ENCODE results near the gene NPHS1. TPM values are rescaled to one million over a fixed set of nuclear protein-coding genes. Genes with fewer than 3 reads are reported as not detected.
A peak's percentile ranks its signal among the peaks of the same experiment; 100 is the strongest.
"Not testable (repeated sequence)": the region's sequence is repeated elsewhere in the genome, so short reads cannot be mapped to it uniquely, and the experiment has no call there.

The NPHS1 gene
- total and polyA plus RNA-seq, 2 donors, result 0.34 to 2.4 TPM

- Histone ChIP-seq H3K4me3 (ENCODE audit: low read length in 2 of 2) (no peak overlapping the region), H3K36me3 (ENCODE audit: control insufficient read depth in 2 of 2, insufficient read depth in 2 of 2, low read length in 1 of 2) (peaks cover 0 to 5% of the 10 kb centered on the region in 2 donors), H3K9me3 (ENCODE audit: control insufficient read depth in 2 of 2, insufficient read depth in 1 of 2, low read length in 1 of 2) (no peaks in the 10 kb centered on the region), H3K27me3 (ENCODE audit: control insufficient read depth in 2 of 2, insufficient read depth in 1 of 2, low read length in 1 of 2) (peaks cover 0 to 20% of the 10 kb centered on the region in 2 donors), H3K27ac (ENCODE audit: low read depth in 1 of 2, low read length in 1 of 2) (no peak overlapping the region), H3K4me1 (ENCODE audit: control insufficient read depth in 2 of 2, insufficient read depth in 2 of 2, low read length in 2 of 2) (peaks cover 0 to 2% of the 10 kb centered on the region in 2 donors)
- DNase-seq (ENCODE audit: low read depth in 6 of 9, low spot score in 9 of 9), result peak in 5 of 9 donors; percentile 60 to 89 (median 78)
- 46% methylated on average over 8 of the region's 8 CpGs for WGBS
These were observed 30.0 kb upstream of the NPHS1 start for GRCh38 chr19:35882114-35882832.

DNA sequence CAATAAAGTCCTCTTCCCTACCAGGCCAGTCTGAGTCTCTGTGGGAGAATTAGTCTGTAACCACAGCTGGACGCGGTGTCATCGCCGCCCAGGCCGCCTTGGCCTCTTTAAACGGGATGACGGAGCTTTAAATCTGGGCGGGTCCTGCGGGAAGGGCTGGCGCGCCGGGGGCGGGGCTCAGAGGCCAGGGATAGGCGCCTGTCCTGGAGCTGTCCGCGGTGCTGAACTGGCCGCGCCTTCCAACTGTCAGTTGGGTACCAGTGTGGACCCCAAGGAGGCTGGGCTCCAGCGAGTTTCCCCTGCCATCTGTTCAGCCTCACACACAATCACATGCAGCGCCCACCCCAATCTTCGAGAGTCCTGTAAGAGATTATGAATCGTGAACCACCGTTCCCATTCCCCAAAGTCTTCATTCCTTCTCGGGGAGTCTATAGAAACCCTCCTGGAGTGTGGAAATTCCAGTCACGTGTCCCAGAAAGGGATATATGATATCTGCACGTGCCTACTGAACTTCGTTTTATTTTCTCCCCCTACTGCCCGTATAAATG, 27.5 kb upstream of the NPHS1 start:
- peaks cover 0 to 20% of the 10 kb centered on the region in 2 donors for H3K27me3 ChIP-seq (ENCODE audit: control insufficient read depth in 2 of 2, insufficient read depth in 1 of 2, low read length in 1 of 2)
- WGBS, result 4% methylated on average over 28 of the region's 28 CpGs
- DNase-seq (ENCODE audit: low read depth in 6 of 9, low spot score in 9 of 9), result peak in 5 of 9 donors; percentile 48 to 79 (median 71)
- H3K27ac ChIP-seq (ENCODE audit: low read depth in 1 of 2, low read length in 1 of 2), result no peak overlapping the region
- H3K9me3 ChIP-seq (ENCODE audit: control insufficient read depth in 2 of 2, insufficient read depth in 1 of 2, low read length in 1 of 2), result no peaks in the 10 kb centered on the region
- H3K36me3 ChIP-seq (ENCODE audit: control insufficient read depth in 2 of 2, insufficient read depth in 2 of 2, low read length in 1 of 2), result no peaks in the 10 kb centered on the region
- peaks cover 0 to 2% of the 10 kb centered on the region in 2 donors for H3K4me1 ChIP-seq (ENCODE audit: control insufficient read depth in 2 of 2, insufficient read depth in 2 of 2, low read length in 2 of 2)
- H3K4me3 ChIP-seq (ENCODE audit: low read length in 2 of 2), result no peak overlapping the region

- no peak overlapping the region for H3K4me3 ChIP-seq (ENCODE audit: low read length in 2 of 2)
- peaks cover 0 to 22% of the 10 kb centered on the region in 2 donors for H3K27me3 ChIP-seq (ENCODE audit: control insufficient read depth in 2 of 2, insufficient read depth in 1 of 2, low read length in 1 of 2)
- 55% methylated on average over 23 of the region's 23 CpGs for WGBS
- H3K27ac ChIP-seq (ENCODE audit: low read depth in 1 of 2, low read length in 1 of 2), result no peak overlapping the region
- H3K4me1 ChIP-seq (ENCODE audit: control insufficient read depth in 2 of 2, insufficient read depth in 2 of 2, low read length in 2 of 2), result peaks cover 0 to 2% of the 10 kb centered on the region in 2 donors
- H3K36me3 ChIP-seq (ENCODE audit: control insufficient read depth in 2 of 2, insufficient read depth in 2 of 2, low read length in 1 of 2), result no peaks in the 10 kb centered on the region
- no peaks in the 10 kb centered on the region for H3K9me3 ChIP-seq (ENCODE audit: control insufficient read depth in 2 of 2, insufficient read depth in 1 of 2, low read length in 1 of 2)
- no peak for DNase-seq (ENCODE audit: low read depth in 6 of 9, low spot score in 9 of 9)
These were observed 26.8 kb upstream of the NPHS1 start for GRCh38 chr19:35879068-35879467.

- Histone ChIP-seq H3K27me3 (ENCODE audit: control insufficient read depth in 2 of 2, insufficient read depth in 1 of 2, low read length in 1 of 2) (peaks cover 4 to 38% of the 10 kb centered on the region in 2 donors), H3K4me1 (ENCODE audit: control insufficient read depth in 2 of 2, insufficient read depth in 2 of 2, low read length in 2 of 2) (peaks cover 4 to 5% of the 10 kb centered on the region in 2 donors), H3K27ac (ENCODE audit: low read depth in 1 of 2, low read length in 1 of 2) (no peak overlapping the region), H3K4me3 (ENCODE audit: low read length in 2 of 2) (no peak overlapping the region), H3K9me3 (ENCODE audit: control insufficient read depth in 2 of 2, insufficient read depth in 1 of 2, low read length in 1 of 2) (no peaks in the 10 kb centered on the region), H3K36me3 (ENCODE audit: control insufficient read depth in 2 of 2, insufficient read depth in 2 of 2, low read length in 1 of 2) (no peaks in the 10 kb centered on the region)
- 95% methylated on average over 32 of the region's 32 CpGs for WGBS
- DNase-seq (ENCODE audit: low read depth in 6 of 9, low spot score in 9 of 9), result no peak
These were observed 22.2 kb upstream of the NPHS1 start for GRCh38 chr19:35874392-35874930.

DNA sequence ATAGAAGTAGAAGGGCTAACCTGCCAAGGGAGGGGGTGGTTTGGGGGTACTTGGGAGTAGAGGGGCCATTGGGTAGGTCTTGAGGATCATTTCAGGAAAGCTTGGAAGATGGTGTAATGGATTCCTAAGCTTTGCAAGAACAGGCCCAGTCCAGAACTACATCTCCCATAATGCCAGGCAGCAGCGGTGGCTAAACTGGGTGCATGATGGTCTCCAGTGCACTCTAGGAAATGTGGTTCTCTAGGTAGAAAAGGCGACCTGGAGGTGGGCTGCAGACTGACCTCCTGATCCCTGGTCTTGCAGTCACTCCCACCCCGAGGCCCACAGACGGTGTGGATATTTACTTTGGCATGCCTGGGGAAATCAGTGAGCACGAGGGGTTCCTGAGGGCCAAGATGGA, 19.9 kb upstream of the NPHS1 start:
- Histone ChIP-seq H3K36me3 (ENCODE audit: control insufficient read depth in 2 of 2, insufficient read depth in 2 of 2, low read length in 1 of 2) (no peaks in the 10 kb centered on the region), H3K27ac (ENCODE audit: low read depth in 1 of 2, low read length in 1 of 2) (no peak overlapping the region), H3K4me1 (ENCODE audit: control insufficient read depth in 2 of 2, insufficient read depth in 2 of 2, low read length in 2 of 2) (peaks cover 6 to 12% of the 10 kb centered on the region in 2 donors), H3K9me3 (ENCODE audit: control insufficient read depth in 2 of 2, insufficient read depth in 1 of 2, low read length in 1 of 2) (no peaks in the 10 kb centered on the region), H3K4me3 (ENCODE audit: low read length in 2 of 2) (no peak overlapping the region), H3K27me3 (ENCODE audit: control insufficient read depth in 2 of 2, insufficient read depth in 1 of 2, low read length in 1 of 2) (peaks cover 19 to 47% of the 10 kb centered on the region in 2 donors)
- 91% methylated on average over 5 of the region's 5 CpGs for WGBS
- no peak for DNase-seq (ENCODE audit: low read depth in 6 of 9, low spot score in 9 of 9)

DNA sequence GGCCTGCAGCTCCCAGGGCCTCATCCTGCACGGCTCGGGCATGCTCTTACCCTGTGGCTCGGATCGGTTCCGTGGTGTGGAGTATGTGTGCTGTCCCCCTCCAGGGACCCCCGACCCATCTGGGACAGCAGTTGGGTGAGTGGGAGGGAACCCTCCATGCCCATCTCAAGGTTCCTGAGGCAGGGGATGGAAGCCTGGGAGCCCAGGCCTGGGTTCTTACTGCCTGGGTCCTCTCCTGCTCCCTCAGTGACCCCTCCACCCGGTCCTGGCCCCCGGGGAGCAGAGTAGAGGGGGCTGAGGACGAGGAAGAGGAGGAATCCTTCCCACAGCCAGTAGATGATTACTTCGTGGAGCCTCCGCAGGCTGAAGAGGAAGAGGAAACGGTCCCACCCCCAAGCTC, 19.3 kb upstream of the NPHS1 start:
- Histone ChIP-seq H3K9me3 (ENCODE audit: control insufficient read depth in 2 of 2, insufficient read depth in 1 of 2, low read length in 1 of 2) (no peaks in the 10 kb centered on the region), H3K27ac (ENCODE audit: low read depth in 1 of 2, low read length in 1 of 2) (no peak overlapping the region), H3K36me3 (ENCODE audit: control insufficient read depth in 2 of 2, insufficient read depth in 2 of 2, low read length in 1 of 2) (no peaks in the 10 kb centered on the region), H3K4me3 (ENCODE audit: low read length in 2 of 2) (no peak overlapping the region), H3K27me3 (ENCODE audit: control insufficient read depth in 2 of 2, insufficient read depth in 1 of 2, low read length in 1 of 2) (peaks cover 23 to 52% of the 10 kb centered on the region in 2 donors), H3K4me1 (ENCODE audit: control insufficient read depth in 2 of 2, insufficient read depth in 2 of 2, low read length in 2 of 2) (peaks cover 6 to 12% of the 10 kb centered on the region in 2 donors)
- no peak for DNase-seq (ENCODE audit: low read depth in 6 of 9, low spot score in 9 of 9)
- WGBS, result 71% methylated on average over 12 of the region's 12 CpGs

DNA sequence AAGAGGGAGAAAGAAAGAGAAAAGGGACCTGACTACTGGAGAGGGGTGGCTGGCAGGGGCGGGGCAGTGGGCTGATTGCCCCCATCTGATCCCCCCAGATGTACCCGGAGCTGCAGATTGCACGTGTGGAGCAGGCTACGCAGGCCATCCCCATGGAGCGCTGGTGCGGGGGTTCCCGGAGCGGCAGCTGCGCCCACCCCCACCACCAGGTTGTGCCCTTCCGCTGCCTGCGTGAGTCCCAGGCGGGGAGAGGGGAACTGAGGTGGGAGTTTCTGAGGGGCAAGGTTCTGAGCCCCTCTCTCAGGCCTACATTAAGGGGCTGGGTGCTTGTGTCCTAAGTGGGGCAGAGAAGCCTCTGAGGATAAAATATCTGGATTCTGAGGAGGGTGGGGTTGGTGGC, 18.5 kb upstream of the NPHS1 start:
- H3K36me3 ChIP-seq (ENCODE audit: control insufficient read depth in 2 of 2, insufficient read depth in 2 of 2, low read length in 1 of 2), result no peaks in the 10 kb centered on the region
- H3K9me3 ChIP-seq (ENCODE audit: control insufficient read depth in 2 of 2, insufficient read depth in 1 of 2, low read length in 1 of 2), result no peaks in the 10 kb centered on the region
- H3K4me3 ChIP-seq (ENCODE audit: low read length in 2 of 2), result no peak overlapping the region
- H3K27ac ChIP-seq (ENCODE audit: low read depth in 1 of 2, low read length in 1 of 2), result no peak overlapping the region
- DNase-seq (ENCODE audit: low read depth in 6 of 9, low spot score in 9 of 9), result no peak
- H3K27me3 ChIP-seq (ENCODE audit: control insufficient read depth in 2 of 2, insufficient read depth in 1 of 2, low read length in 1 of 2), result peaks cover 26 to 60% of the 10 kb centered on the region in 2 donors
- WGBS, result 66% methylated on average over 12 of the region's 12 CpGs
- H3K4me1 ChIP-seq (ENCODE audit: control insufficient read depth in 2 of 2, insufficient read depth in 2 of 2, low read length in 2 of 2), result peaks cover 6 to 12% of the 10 kb centered on the region in 2 donors

DNA sequence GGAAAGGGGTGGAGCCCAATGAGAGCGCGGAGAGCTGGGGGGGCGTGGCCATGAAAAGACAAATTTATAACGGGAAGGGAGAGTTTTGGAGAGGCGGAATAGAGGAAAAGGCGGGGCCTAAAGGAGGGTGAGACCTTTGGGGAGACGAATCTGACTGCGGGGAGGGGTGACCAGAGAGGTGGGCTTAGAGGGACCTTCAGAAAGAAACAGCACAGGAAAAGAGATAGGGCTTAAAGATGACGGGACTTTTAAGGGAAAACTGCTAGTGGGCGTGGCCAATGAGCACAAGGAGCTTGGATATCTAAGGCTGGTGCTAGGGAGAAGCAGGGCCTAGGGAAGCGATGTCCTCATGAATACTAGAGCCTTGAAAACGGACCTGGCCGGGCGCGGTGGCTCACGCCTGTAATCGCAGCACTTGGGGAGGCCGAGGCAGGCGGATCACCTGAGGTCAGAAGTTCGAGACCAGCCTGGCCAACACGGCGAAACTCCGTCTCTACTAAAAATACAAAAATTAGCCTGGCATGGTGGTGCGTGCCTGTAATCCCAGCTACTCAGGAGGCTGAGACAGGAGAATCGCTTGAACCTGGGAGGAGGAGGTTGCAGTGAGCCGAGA, 17.9 kb upstream of the NPHS1 start:
- 36% methylated on average over 26 of the region's 26 CpGs for WGBS
- not testable (repeated sequence) for H3K9me3 ChIP-seq (ENCODE audit: control insufficient read depth in 2 of 2, insufficient read depth in 1 of 2, low read length in 1 of 2); DNase-seq (ENCODE audit: low read depth in 6 of 9, low spot score in 9 of 9); H3K4me3 ChIP-seq (ENCODE audit: low read length in 2 of 2); H3K36me3 ChIP-seq (ENCODE audit: control insufficient read depth in 2 of 2, insufficient read depth in 2 of 2, low read length in 1 of 2); H3K27ac ChIP-seq (ENCODE audit: low read depth in 1 of 2, low read length in 1 of 2)
- H3K27me3 ChIP-seq (ENCODE audit: control insufficient read depth in 2 of 2, insufficient read depth in 1 of 2, low read length in 1 of 2), result peaks cover 26 to 66% of the 10 kb centered on the region in 2 donors
- peaks cover 6 to 12% of the 10 kb centered on the region in 2 donors for H3K4me1 ChIP-seq (ENCODE audit: control insufficient read depth in 2 of 2, insufficient read depth in 2 of 2, low read length in 2 of 2)
